GM10248 (cell line): ENCODE results near the gene TMEM245.
"Not testable (repeated sequence)": the region's sequence is repeated elsewhere in the genome, so short reads cannot be mapped to it uniquely, and the experiment has no call there.

ENCODE experiments used
- CTCF ChIA-PET: fragments of 300-600 bp; sonication (Branson Sonifier 250); formaldehyde crosslinking; extraction: SDS; loops from one replicate; lab custom pipeline; 2021; ENCODE audit warnings: antibody characterized with exemption; lab: Yijun Ruan, JAX
- POLR2A ChIA-PET: fragments of 350-650 bp; sonication (Branson Sonifier 250); formaldehyde crosslinking; extraction: SDS; loops from one replicate; lab custom pipeline; 2020; ENCODE audit warnings: antibody characterized with exemption; lab: Yijun Ruan, JAX
- DNase-seq: peaks from one replicate; pipeline ENCODE4 v3.0.0; 2012; ENCODE audit errors: extremely low spot score
- TF ChIP-seq, protein P1 (sequence below): IDR thresholded peaks from 2 replicates; pipeline ENCODE4 v1.5.1; 2012; ENCODE audit warnings: mild to moderate bottlenecking, low read depth; ENCODE audit errors: extremely low read depth, missing control alignments, control extremely low read depth

The TMEM245 gene

DNA sequence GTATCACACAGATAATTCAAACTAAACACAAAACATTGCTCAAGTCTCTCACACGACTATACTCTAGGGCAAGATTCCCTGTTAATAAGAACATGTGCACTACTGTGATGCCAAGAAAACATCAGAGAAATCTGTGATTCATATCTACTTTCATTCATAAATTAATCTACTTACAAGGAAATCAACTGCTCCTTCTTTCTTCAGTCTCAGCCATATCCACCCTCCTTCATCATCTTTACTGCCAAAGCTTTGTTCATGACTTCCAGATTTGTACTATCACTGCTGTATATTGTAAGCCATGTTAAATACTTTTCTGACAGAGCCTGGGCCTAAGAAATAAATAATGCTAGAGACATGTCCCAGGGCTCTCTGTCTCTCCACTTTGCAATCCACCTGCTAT, 141.5 kb downstream of the TMEM245 start:
- CTCF ChIA-PET = interaction anchor here (1.5 kb wide), 1 partner anchor 24 kb away, joined by 4 read pairs; no protein-coding TSS in a partner anchor
- TF ChIP-seq, protein P1, sequence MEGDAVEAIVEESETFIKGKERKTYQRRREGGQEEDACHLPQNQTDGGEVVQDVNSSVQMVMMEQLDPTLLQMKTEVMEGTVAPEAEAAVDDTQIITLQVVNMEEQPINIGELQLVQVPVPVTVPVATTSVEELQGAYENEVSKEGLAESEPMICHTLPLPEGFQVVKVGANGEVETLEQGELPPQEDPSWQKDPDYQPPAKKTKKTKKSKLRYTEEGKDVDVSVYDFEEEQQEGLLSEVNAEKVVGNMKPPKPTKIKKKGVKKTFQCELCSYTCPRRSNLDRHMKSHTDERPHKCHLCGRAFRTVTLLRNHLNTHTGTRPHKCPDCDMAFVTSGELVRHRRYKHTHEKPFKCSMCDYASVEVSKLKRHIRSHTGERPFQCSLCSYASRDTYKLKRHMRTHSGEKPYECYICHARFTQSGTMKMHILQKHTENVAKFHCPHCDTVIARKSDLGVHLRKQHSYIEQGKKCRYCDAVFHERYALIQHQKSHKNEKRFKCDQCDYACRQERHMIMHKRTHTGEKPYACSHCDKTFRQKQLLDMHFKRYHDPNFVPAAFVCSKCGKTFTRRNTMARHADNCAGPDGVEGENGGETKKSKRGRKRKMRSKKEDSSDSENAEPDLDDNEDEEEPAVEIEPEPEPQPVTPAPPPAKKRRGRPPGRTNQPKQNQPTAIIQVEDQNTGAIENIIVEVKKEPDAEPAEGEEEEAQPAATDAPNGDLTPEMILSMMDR = no peak
- POLR2A ChIA-PET = no interaction called here

DNA sequence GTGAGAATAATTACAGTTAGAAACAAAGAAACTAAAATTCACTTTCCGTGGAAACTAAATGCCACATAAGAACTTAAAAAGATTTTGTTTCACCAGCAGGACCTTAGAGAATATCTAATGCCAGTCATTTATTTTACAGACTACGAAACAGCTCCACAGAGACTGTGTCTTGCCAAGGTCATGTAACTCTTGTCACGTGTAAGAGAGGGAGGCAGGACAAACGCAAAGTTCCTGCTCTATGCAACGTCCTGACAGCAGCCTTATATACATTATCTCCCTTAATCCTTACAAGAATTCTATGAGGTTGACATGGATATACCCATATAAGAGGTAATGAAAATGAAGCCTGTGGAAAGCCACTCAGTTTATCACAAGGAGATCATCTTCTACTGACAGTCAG, 145.9 kb downstream of the TMEM245 start:
- ChIA-PET POLR2A (no interaction called here), CTCF (no interaction called here)
- TF ChIP-seq, protein P1 = no peak
- no peak for DNase-seq

More for the DNA sequence above, 141.5 kb downstream of the TMEM245 start:
- DNase-seq = no peak

DNA sequence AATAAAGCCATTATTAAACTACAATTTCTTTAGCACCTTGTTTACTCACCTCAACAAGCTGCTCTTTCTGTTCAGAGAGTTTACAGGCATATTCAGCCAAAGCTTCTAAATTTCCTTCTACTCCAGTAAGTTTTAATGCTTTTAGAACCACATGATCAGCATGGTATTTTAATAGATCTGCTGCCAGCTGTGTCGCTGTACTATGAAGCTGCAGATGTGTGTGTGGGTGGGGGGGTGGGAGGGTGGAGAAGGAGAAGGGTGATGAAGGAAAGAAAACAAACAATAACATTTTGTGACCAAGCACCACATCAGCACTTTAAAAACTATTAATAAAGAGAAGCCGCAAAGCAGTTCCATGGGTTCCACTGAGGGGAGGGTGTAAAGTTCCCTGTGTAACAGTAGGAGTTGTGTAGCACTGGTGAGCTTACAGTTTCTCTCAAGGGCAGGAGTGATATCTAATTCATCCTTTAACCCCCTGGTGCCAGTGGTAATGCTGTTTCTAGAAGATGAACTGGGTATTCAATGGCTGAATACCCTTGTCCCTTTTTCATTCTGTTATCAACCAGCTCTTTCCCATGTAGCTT, 147.0 kb downstream of the TMEM245 start:
- ChIA-PET CTCF (interaction anchor here (2.5 kb wide), 1 partner anchor 11 kb away, joined by 7 read pairs; no protein-coding TSS in a partner anchor), POLR2A (no interaction called here)
- TF ChIP-seq, protein P1 = no peak
- no peak for DNase-seq

DNA sequence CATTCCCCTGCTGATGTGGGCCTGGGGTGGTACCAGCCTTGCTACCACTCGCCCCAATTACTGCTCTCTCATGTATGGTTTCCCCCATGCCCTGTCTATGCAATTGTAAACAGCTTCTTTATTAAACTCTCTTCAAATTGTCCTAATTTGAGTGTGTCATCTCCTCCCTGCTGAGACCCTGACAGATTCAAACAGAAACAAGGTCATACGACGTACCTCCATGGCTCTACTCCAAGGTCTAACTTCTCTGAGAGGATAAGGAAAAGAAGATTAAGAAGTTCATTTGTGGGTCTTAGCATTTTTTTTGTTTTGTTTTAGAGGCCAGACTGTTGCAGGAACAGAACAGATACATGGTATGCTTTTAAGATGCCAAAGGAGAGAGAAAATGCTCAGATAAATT, 147.6 kb downstream of the TMEM245 start:
- CTCF ChIA-PET = interaction anchor here (2.5 kb wide), 1 partner anchor 10 kb away, joined by 7 read pairs; no protein-coding TSS in a partner anchor
- TF ChIP-seq, protein P1 = no peak
- POLR2A ChIA-PET = no interaction called here
- no peak for DNase-seq

DNA sequence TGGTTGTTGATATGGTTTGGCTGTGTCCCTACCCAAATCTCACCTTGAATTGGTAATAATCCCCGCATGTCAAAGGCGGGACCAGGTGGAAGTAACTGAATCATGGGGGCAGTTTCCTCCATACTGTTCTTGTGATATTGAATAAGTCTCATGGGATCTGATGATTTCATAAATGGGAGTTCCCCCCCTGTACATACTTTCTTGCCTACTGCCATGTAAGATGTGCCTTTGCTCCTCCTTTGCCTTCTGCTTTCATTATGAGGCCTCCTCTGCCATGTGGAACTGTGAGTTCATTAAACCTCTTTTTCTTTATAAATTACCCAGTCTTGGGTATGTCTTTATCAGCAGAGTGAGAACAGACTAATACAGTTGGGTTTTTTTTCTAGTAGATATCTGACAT, 148.4 kb downstream of the TMEM245 start:
- DNase-seq, POLR2A ChIA-PET: not testable (repeated sequence)
- CTCF ChIA-PET = interaction anchor here (1.4 to 2.5 kb wide), 2 partner anchors 10 to 43 kb away, joined by 3 to 7 read pairs; no protein-coding TSS in a partner anchor

DNA sequence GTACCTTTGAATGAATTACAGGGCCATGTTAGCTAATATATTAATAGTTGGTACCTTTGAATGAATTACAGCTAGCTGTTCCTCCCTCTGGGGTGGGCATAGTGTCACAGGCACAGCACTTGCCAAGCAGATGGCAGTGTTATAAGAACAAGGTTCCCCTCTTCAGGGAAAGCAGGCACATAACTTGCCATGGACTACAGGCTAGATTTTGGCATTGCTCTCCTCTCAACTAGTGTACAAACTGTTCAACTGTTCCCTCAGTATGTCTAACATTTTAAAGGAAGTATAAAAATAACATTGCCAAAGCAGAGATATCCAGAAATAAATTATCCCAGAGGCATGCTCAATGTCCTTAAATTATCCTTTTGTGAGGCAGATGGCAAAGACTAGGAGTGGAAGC, 151.8 kb downstream of the TMEM245 start:
- POLR2A ChIA-PET = no interaction called here
- no peak for DNase-seq
- CTCF ChIA-PET = interaction anchor here (1.6 to 9.1 kb wide), 2 partner anchors 15 to 24 kb away, joined by 5 to 69 read pairs; no protein-coding TSS in a partner anchor
- TF ChIP-seq, protein P1 = no peak
